Activated CD4-positive, alpha-beta T cell treated with anti-CD3 and anti-CD28 coated beads, Interleukin-2, amount 10 ng/mL, durations not matched to agents 24 days and 14 days (primary cell): Measurements from ENCODE around the gene TYR. TPM values are rescaled to one million over a fixed set of nuclear protein-coding genes. Genes with fewer than 3 reads are reported as not detected.
"Not testable (repeated sequence)": the region's sequence is repeated elsewhere in the genome, so short reads cannot be mapped to it uniquely, and the experiment has no call there.

Experiments
- DNase-seq: peaks from one replicate; pipeline ENCODE4 v3.0.0; 2022
- H3K27ac Mint-ChIP-seq: one replicate; pipeline ENCODE4 v1.8.0; 2022; ENCODE audit warnings: mild to moderate bottlenecking, mixed read lengths
- H3K27me3 Mint-ChIP-seq: one replicate; pipeline ENCODE4 v1.8.0; 2022; ENCODE audit warnings: mixed read lengths
- H3K36me3 Mint-ChIP-seq: one replicate; pipeline ENCODE4 v1.8.0; 2022; ENCODE audit warnings: low read depth, mild to moderate bottlenecking, mixed read lengths
- H3K4me1 Mint-ChIP-seq: one replicate; pipeline ENCODE4 v1.8.0; 2021; ENCODE audit warnings: mixed read lengths
- H3K4me3 Mint-ChIP-seq: one replicate; pipeline ENCODE4 v1.8.0; 2022; ENCODE audit warnings: mild to moderate bottlenecking, moderate library complexity, mixed read lengths
- H3K9me3 Mint-ChIP-seq: one replicate; pipeline ENCODE4 v1.8.0; 2021; ENCODE audit warnings: mixed read lengths
- intact Hi-C: fragments of 100-400 bp; cut with micrococcal nuclease; formaldehyde crosslinking; loops from one replicate; pipeline ENCODE4 v1.15.1; 2023
- total RNA-seq: library from RNA; stranded (reverse); gene quantifications from 2 replicates; pipeline ENCODE4 v1.2.3, GENCODE V29; 2022

TYR gene
- total RNA-seq, 1 donor from 2014 or later: not detected

- H3K27ac Mint-ChIP-seq, H3K36me3 Mint-ChIP-seq, H3K9me3 Mint-ChIP-seq, H3K27me3 Mint-ChIP-seq, intact Hi-C loops, H3K4me3 Mint-ChIP-seq, H3K4me1 Mint-ChIP-seq, DNase-seq: not testable (repeated sequence)
Measured at GRCh38 chr11:89342880-89343572, 165.4 kb downstream of the TYR start.

Other genes with a start within 250 kb of the TYR start
- not detected in 2 replicates for gene GRM5, start 111.9 kb upstream of the TYR start, total RNA-seq